Measurements from ENCODE around the gene FBXL5.

FBXL5 gene

GRCh38 chr4:15600176-15600575, 55.0 kb downstream of the FBXL5 start:
- DNase-seq (ENCODE audit: low read depth), result no peak
- TF ChIP-seq, protein P1, sequence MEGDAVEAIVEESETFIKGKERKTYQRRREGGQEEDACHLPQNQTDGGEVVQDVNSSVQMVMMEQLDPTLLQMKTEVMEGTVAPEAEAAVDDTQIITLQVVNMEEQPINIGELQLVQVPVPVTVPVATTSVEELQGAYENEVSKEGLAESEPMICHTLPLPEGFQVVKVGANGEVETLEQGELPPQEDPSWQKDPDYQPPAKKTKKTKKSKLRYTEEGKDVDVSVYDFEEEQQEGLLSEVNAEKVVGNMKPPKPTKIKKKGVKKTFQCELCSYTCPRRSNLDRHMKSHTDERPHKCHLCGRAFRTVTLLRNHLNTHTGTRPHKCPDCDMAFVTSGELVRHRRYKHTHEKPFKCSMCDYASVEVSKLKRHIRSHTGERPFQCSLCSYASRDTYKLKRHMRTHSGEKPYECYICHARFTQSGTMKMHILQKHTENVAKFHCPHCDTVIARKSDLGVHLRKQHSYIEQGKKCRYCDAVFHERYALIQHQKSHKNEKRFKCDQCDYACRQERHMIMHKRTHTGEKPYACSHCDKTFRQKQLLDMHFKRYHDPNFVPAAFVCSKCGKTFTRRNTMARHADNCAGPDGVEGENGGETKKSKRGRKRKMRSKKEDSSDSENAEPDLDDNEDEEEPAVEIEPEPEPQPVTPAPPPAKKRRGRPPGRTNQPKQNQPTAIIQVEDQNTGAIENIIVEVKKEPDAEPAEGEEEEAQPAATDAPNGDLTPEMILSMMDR (IDR thresholded peaks at IDR 0.05; ENCODE audit: control insufficient read depth, insufficient read depth, low read depth, low read length, missing control alignments), result no peak
- H3K4me3 ChIP-seq (ENCODE audit: control insufficient read depth, low read depth, low read length), result no peak overlapping the region

GRCh38 chr4:15598644-15599043, 56.5 kb downstream of the FBXL5 start:
- TF ChIP-seq, protein P1 (IDR thresholded peaks at IDR 0.05; ENCODE audit: control insufficient read depth, insufficient read depth, low read depth, low read length, missing control alignments), result no peak

DNA sequence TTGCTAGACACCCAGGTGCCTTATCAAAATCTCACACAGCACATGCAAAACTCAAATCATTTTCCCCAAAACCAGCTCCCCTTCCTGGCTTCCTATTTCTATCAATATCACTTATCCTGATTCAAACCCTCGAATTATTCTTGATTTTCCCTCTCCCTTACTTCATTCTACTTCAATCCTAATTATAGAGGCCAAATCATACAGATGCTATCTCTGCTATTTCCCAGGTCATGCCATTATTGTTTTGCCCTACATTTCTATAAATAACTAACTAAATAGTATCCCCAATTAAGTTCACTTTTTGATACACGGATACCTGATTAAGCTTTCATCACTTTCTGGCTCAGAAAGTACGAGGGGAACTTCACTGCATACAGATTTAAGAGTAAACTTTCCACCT, 62.4 kb downstream of the FBXL5 start:
- TF ChIP-seq, protein P1 (IDR thresholded peaks at IDR 0.05; ENCODE audit: control insufficient read depth, insufficient read depth, low read depth, low read length, missing control alignments), result no peak
- H3K4me3 ChIP-seq (ENCODE audit: control insufficient read depth, low read depth, low read length), result no peak overlapping the region

More at GRCh38 chr4:15598644-15599043, 56.5 kb downstream of the FBXL5 start:
- DNase-seq (ENCODE audit: low read depth), result no peak
- no peak overlapping the region for H3K4me3 ChIP-seq (ENCODE audit: control insufficient read depth, low read depth, low read length)

GRCh38 chr4:15587649-15588048, 67.5 kb downstream of the FBXL5 start:
- TF ChIP-seq, protein P1 (IDR thresholded peaks at IDR 0.05; ENCODE audit: control insufficient read depth, insufficient read depth, low read depth, low read length, missing control alignments), result no peak
- H3K4me3 ChIP-seq (ENCODE audit: control insufficient read depth, low read depth, low read length), result no peak overlapping the region
- DNase-seq (ENCODE audit: low read depth), result no peak

More for the DNA sequence above, 62.4 kb downstream of the FBXL5 start:
- DNase-seq (ENCODE audit: low read depth), result no peak

- no peak for DNase-seq (ENCODE audit: low read depth)
Observed at GRCh38 chr4:15586066-15586465, 69.1 kb downstream of the FBXL5 start.

GRCh38 chr4:15585331-15585730, 69.8 kb downstream of the FBXL5 start:
- H3K4me3 ChIP-seq (ENCODE audit: control insufficient read depth, low read depth, low read length), result no peak overlapping the region
- TF ChIP-seq, protein P1 (IDR thresholded peaks at IDR 0.05; ENCODE audit: control insufficient read depth, insufficient read depth, low read depth, low read length, missing control alignments), result no peak
- DNase-seq (ENCODE audit: low read depth), result no peak

More at GRCh38 chr4:15586066-15586465, 69.1 kb downstream of the FBXL5 start:
- no peak overlapping the region for H3K4me3 ChIP-seq (ENCODE audit: control insufficient read depth, low read depth, low read length)
- TF ChIP-seq, protein P1 (IDR thresholded peaks at IDR 0.05; ENCODE audit: control insufficient read depth, insufficient read depth, low read depth, low read length, missing control alignments), result no peak

DNA sequence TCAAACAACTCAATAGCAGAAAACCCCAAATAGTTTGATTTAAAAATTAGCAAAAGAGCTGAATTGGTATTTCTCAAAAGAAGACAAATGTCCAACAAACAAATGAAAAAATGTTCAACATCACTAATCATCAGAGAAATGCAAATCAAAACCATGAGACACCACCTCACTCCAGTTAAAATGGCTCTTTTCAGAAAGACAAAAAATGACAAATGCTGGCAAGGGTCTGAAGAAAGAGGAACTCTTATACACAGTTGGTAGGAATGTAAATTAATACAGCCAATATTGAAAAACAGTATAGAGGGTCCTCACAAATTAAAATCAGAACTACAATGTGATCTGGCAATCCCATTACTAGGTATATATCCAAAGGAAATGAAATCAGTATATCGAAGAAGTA, 70.4 kb downstream of the FBXL5 start:
- H3K4me3 ChIP-seq (ENCODE audit: control insufficient read depth, low read depth, low read length), result no peak overlapping the region
- no peak for DNase-seq (ENCODE audit: low read depth)
- TF ChIP-seq, protein P1 (IDR thresholded peaks at IDR 0.05; ENCODE audit: control insufficient read depth, insufficient read depth, low read depth, low read length, missing control alignments), result no peak

Data from AG09309 (cell line).